HepG2 (cell line): ENCODE results near the gene NME1. TPM values are rescaled to one million over a fixed set of nuclear protein-coding genes. Genes with fewer than 3 reads are reported as not detected.
A peak's percentile ranks its signal among the peaks of the same experiment; 100 is the strongest.

ENCODE experiments used
- SALL1 ChIP-seq: sonication (generic); formaldehyde crosslinking; IDR thresholded peaks from 2 replicates; pipeline ENCODE4 v1.8.0; 2022; ENCODE audit warnings: mild to moderate bottlenecking, missing genetic modification reagents
- SRF ChIP-seq: IDR thresholded peaks from 2 replicates; pipeline ENCODE4 v1.6.1; 2011; ENCODE audit warnings: mild to moderate bottlenecking, low read depth, low read length, moderate library complexity
- TEAD2 ChIP-seq: sonication (generic); formaldehyde crosslinking; IDR thresholded peaks from 2 replicates; pipeline ENCODE4 v1.9.0; 2021; ENCODE audit warnings: missing genetic modification reagents
- TOE1 ChIP-seq: sonication (generic); formaldehyde crosslinking; IDR thresholded peaks from 2 replicates; pipeline ENCODE4 v1.4.0; 2020; ENCODE audit warnings: mild to moderate bottlenecking, missing genetic modification reagents
- ZNF430 ChIP-seq: sonication (generic); formaldehyde crosslinking; IDR thresholded peaks from 2 replicates; pipeline ENCODE4 v1.9.0; 2021; ENCODE audit warnings: mild to moderate bottlenecking, missing genetic modification reagents
- ZNF446 ChIP-seq: sonication (generic); formaldehyde crosslinking; IDR thresholded peaks from 2 replicates; pipeline ENCODE4 v1.5.0; 2020; ENCODE audit warnings: mild to moderate bottlenecking, missing genetic modification reagents
- ZNF75D ChIP-seq: sonication (generic); formaldehyde crosslinking; IDR thresholded peaks from 2 replicates; pipeline ENCODE4 v1.8.1; 2023; ENCODE audit warnings: missing genetic modification reagents, mild to moderate bottlenecking, borderline replicate concordance
- polyA plus RNA-seq, 8 experiments: library from polyadenylated mRNA; depleted of rRNA in 3 of 8; stranded (reverse) in 7 of 8; unstranded in 1 of 8; fragments of >200 nt; fragmentation: Illumina TruSeq in 4 of 8; extraction: Trizol in 4 of 8; gene quantifications; 2 replicates each; pipeline versions ENCODE4 v1.2.1 to v1.2.3, GENCODE V29; 2011 to 2016; ENCODE audit warnings: low read depth in 4 of 8, missing spikeins in 1 of 8, mixed read lengths in 1 of 8; ENCODE audit not compliant: insufficient read depth in 1 of 8
- total RNA-seq, 5 experiments: library from RNA; depleted of rRNA; stranded (reverse); fragments of >200 nt; fragmentation: Illumina TruSeq; extraction: Trizol; gene quantifications; 2 replicates each; pipeline ENCODE4 v1.2.3, GENCODE V29; 2016; ENCODE audit warnings: low read depth in 1 of 5
- TF ChIP-seq, protein P1 (sequence below): sonication (generic); formaldehyde crosslinking; IDR thresholded peaks from 2 replicates; pipeline ENCODE4 v1.4.0; 2020; ENCODE audit warnings: missing genetic modification reagents
- TF ChIP-seq, protein P2 (sequence below): sonication (generic); formaldehyde crosslinking; IDR thresholded peaks from 2 replicates; pipeline ENCODE4 v1.9.0; 2021; ENCODE audit warnings: mild to moderate bottlenecking, missing genetic modification reagents
- TF ChIP-seq, protein P3 (sequence below): sonication (generic); formaldehyde crosslinking; IDR thresholded peaks from 2 replicates; pipeline ENCODE4 v1.4.0; 2020; ENCODE audit warnings: missing genetic modification reagents
- TF ChIP-seq, protein P4 (sequence below): sonication (generic); formaldehyde crosslinking; IDR thresholded peaks from 2 replicates; pipeline ENCODE4 v1.5.0; 2020; ENCODE audit warnings: mild to moderate bottlenecking, missing genetic modification reagents
- TF ChIP-seq, protein P5 (sequence below): sonication (generic); formaldehyde crosslinking; IDR thresholded peaks from 2 replicates; pipeline ENCODE4 v1.8.0; 2022; ENCODE audit warnings: missing genetic modification reagents, mild to moderate bottlenecking, moderate library complexity, borderline replicate concordance

The NME1 gene
- total and polyA plus RNA-seq, 2 of the 13 experiments (the other 11 are each of a cell fraction or from before 2014, with no cell fraction given), result 295 to 516 TPM

DNA sequence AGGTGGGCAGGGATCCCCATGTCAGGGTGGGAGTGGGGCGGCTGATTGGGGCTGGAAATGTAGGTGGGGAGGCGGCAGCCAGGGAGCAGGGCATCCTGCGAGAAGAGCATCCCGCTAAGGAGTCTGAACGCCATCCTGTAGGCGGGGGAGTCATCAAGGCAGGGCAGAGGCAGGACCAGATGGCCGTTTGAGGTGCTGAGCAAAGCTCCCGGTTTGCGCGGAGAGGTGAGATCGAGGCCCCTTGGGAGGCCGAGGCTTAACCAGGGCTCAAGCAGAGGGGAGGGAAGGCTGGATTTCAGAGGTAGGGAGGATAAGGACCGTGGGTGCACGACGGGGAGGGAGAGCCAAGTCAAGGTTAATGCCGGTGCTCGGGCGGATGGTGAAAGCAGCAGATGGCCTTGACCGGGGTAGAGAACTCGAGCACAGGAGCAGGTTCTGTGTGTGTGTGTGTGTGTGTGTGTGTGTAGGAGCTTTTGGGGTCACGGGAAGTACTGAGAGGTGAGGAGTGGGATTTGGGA is 12.4 kb downstream of the NME1 start (continued):
- TF ChIP-seq ZNF75D (CRISPR knock-in tag), result no peak
- TF ChIP-seq SRF, result no peak
- TF ChIP-seq TOE1 (CRISPR knock-in tag), result no peak
- TF ChIP-seq, protein P1, sequence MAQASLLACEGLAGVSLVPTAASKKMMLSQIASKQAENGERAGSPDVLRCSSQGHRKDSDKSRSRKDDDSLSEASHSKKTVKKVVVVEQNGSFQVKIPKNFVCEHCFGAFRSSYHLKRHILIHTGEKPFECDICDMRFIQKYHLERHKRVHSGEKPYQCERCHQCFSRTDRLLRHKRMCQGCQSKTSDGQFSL (CRISPR knock-in tag), result no peak
- TF ChIP-seq TEAD2, result no peak
- TF ChIP-seq, protein P2, sequence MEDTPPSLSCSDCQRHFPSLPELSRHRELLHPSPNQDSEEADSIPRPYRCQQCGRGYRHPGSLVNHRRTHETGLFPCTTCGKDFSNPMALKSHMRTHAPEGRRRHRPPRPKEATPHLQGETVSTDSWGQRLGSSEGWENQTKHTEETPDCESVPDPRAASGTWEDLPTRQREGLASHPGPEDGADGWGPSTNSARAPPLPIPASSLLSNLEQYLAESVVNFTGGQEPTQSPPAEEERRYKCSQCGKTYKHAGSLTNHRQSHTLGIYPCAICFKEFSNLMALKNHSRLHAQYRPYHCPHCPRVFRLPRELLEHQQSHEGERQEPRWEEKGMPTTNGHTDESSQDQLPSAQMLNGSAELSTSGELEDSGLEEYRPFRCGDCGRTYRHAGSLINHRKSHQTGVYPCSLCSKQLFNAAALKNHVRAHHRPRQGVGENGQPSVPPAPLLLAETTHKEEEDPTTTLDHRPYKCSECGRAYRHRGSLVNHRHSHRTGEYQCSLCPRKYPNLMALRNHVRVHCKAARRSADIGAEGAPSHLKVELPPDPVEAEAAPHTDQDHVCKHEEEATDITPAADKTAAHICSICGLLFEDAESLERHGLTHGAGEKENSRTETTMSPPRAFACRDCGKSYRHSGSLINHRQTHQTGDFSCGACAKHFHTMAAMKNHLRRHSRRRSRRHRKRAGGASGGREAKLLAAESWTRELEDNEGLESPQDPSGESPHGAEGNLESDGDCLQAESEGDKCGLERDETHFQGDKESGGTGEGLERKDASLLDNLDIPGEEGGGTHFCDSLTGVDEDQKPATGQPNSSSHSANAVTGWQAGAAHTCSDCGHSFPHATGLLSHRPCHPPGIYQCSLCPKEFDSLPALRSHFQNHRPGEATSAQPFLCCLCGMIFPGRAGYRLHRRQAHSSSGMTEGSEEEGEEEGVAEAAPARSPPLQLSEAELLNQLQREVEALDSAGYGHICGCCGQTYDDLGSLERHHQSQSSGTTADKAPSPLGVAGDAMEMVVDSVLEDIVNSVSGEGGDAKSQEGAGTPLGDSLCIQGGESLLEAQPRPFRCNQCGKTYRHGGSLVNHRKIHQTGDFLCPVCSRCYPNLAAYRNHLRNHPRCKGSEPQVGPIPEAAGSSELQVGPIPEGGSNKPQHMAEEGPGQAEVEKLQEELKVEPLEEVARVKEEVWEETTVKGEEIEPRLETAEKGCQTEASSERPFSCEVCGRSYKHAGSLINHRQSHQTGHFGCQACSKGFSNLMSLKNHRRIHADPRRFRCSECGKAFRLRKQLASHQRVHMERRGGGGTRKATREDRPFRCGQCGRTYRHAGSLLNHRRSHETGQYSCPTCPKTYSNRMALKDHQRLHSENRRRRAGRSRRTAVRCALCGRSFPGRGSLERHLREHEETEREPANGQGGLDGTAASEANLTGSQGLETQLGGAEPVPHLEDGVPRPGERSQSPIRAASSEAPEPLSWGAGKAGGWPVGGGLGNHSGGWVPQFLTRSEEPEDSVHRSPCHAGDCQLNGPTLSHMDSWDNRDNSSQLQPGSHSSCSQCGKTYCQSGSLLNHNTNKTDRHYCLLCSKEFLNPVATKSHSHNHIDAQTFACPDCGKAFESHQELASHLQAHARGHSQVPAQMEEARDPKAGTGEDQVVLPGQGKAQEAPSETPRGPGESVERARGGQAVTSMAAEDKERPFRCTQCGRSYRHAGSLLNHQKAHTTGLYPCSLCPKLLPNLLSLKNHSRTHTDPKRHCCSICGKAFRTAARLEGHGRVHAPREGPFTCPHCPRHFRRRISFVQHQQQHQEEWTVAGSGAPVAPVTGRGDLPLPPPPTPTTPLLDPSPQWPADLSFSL (CRISPR knock-in tag), result 0 out of 2 replicates have a peak, but pooled peaks have one; percentile 45
- TF ChIP-seq ZNF446 (CRISPR knock-in tag), result no peak; the same call in 1 of the 2 replicates
- TF ChIP-seq, protein P3, sequence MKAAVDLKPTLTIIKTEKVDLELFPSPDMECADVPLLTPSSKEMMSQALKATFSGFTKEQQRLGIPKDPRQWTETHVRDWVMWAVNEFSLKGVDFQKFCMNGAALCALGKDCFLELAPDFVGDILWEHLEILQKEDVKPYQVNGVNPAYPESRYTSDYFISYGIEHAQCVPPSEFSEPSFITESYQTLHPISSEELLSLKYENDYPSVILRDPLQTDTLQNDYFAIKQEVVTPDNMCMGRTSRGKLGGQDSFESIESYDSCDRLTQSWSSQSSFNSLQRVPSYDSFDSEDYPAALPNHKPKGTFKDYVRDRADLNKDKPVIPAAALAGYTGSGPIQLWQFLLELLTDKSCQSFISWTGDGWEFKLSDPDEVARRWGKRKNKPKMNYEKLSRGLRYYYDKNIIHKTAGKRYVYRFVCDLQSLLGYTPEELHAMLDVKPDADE, result no peak
- TF ChIP-seq, protein P4, sequence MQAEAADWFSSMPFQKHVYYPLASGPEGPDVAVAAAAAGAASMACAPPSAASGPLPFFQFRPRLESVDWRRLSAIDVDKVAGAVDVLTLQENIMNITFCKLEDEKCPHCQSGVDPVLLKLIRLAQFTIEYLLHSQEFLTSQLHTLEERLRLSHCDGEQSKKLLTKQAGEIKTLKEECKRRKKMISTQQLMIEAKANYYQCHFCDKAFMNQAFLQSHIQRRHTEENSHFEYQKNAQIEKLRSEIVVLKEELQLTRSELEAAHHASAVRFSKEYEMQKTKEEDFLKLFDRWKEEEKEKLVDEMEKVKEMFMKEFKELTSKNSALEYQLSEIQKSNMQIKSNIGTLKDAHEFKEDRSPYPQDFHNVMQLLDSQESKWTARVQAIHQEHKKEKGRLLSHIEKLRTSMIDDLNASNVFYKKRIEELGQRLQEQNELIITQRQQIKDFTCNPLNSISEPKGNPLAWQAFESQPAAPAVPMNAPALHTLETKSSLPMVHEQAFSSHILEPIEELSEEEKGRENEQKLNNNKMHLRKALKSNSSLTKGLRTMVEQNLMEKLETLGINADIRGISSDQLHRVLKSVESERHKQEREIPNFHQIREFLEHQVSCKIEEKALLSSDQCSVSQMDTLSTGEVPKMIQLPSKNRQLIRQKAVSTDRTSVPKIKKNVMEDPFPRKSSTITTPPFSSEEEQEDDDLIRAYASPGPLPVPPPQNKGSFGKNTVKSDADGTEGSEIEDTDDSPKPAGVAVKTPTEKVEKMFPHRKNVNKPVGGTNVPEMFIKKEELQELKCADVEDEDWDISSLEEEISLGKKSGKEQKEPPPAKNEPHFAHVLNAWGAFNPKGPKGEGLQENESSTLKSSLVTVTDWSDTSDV (CRISPR knock-in tag), result no peak
- peak; percentile 59 for TF ChIP-seq SALL1 (CRISPR knock-in tag)
- TF ChIP-seq, protein P5, sequence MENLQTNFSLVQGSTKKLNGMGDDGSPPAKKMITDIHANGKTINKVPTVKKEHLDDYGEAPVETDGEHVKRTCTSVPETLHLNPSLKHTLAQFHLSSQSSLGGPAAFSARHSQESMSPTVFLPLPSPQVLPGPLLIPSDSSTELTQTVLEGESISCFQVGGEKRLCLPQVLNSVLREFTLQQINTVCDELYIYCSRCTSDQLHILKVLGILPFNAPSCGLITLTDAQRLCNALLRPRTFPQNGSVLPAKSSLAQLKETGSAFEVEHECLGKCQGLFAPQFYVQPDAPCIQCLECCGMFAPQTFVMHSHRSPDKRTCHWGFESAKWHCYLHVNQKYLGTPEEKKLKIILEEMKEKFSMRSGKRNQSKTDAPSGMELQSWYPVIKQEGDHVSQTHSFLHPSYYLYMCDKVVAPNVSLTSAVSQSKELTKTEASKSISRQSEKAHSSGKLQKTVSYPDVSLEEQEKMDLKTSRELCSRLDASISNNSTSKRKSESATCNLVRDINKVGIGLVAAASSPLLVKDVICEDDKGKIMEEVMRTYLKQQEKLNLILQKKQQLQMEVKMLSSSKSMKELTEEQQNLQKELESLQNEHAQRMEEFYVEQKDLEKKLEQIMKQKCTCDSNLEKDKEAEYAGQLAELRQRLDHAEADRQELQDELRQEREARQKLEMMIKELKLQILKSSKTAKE (CRISPR knock-in tag), result peak; percentile 65; the same call in 1 of the 2 replicates
- peak; percentile 83; the same call in 1 of the 2 replicates for TF ChIP-seq ZNF430
